K562 (cell line): Measurements from ENCODE around the gene PIM3. TPM values are rescaled to one million over a fixed set of nuclear protein-coding genes. Genes with fewer than 3 reads are reported as not detected.

Experiments
- ASH1L ChIP-seq: fragments of 450-650 bp; IDR thresholded peaks from 2 replicates; pipeline ENCODE4 v1.6.1; 2018; ENCODE audit warnings: borderline replicate concordance, mild to moderate bottlenecking, low read depth; ENCODE audit not compliant: partially characterized antibody
- BCLAF1 ChIP-seq, 2 experiments: fragments of 450-650 bp in 1 of 2; IDR thresholded peaks; 2 replicates each; pipeline ENCODE4 v1.6.1; 2011 to 2017; ENCODE audit warnings: low read depth in 2 of 2, antibody characterized with exemption in 1 of 2, borderline replicate concordance in 1 of 2, low read length in 1 of 2, mild to moderate bottlenecking in 1 of 2, mixed read lengths in 1 of 2; ENCODE audit not compliant: control insufficient read depth in 1 of 2
- BDP1 ChIP-seq: IDR thresholded peaks from 3 replicates; pipeline ENCODE4 v1.6.1; 2011; ENCODE audit not compliant: insufficient read length, insufficient read depth
- E4F1 ChIP-seq: fragments of 250-450 bp; sonication (Bioruptor Pico); IDR thresholded peaks from 2 replicates; pipeline ENCODE4 v1.5.0; 2021; ENCODE audit warnings: mild to moderate bottlenecking, borderline replicate concordance
- HES1 ChIP-seq: fragments of 450-650 bp; IDR thresholded peaks from 2 replicates; pipeline ENCODE4 v1.6.1; 2016; ENCODE audit warnings: low read depth, mild to moderate bottlenecking, moderate library complexity
- MCM3 ChIP-seq: fragments of 450-650 bp; IDR thresholded peaks from 2 replicates; pipeline ENCODE4 v1.6.1; 2016
- NR3C1 ChIP-seq: sonication (generic); formaldehyde crosslinking; IDR thresholded peaks from 2 replicates; pipeline ENCODE4 v1.8.1; 2022; ENCODE audit warnings: missing genetic modification reagents
- NUFIP1 ChIP-seq: fragments of 450-650 bp; IDR thresholded peaks from 2 replicates; pipeline ENCODE4 v1.6.1; 2018; ENCODE audit not compliant: partially characterized antibody
- RAD51 ChIP-seq: fragments of 450-650 bp; IDR thresholded peaks from 2 replicates; pipeline ENCODE4 v1.7.1; 2016; ENCODE audit warnings: low read depth, mild to moderate bottlenecking, borderline replicate concordance
- SRF ChIP-seq, 2 experiments: fragments of 250-450, 450-650 bp in 1 of 2; sonication (Bioruptor Pico) in 1 of 2; sonication (generic) in 1 of 2; formaldehyde crosslinking; IDR thresholded peaks; 2 replicates each; pipeline versions ENCODE4 v1.5.0 to v1.5.1; 2020 to 2022; ENCODE audit warnings: mild to moderate bottlenecking in 1 of 2, missing genetic modification reagents in 1 of 2
- SRSF1 ChIP-seq: fragments of 200-400 bp; formaldehyde crosslinking; IDR thresholded peaks from 2 replicates; pipeline ENCODE4 v1.6.1; 2017; ENCODE audit warnings: mild to moderate bottlenecking, low read depth, low read length, moderate library complexity
- SRSF7 ChIP-seq: fragments of 200-400 bp; formaldehyde crosslinking; optimal IDR thresholded peaks from 2 replicates; pipeline ENCODE3; 2017; ENCODE audit warnings: mild to moderate bottlenecking, low read depth, low read length
- TSHZ1 ChIP-seq: fragments of 250-450 bp; sonication (Bioruptor Pico); IDR thresholded peaks from 2 replicates; pipeline ENCODE4 v1.4.0; 2020; ENCODE audit warnings: mild to moderate bottlenecking, moderate library complexity
- ZNF830 ChIP-seq: fragments of 250-450 bp; sonication (Bioruptor Pico); IDR thresholded peaks from 2 replicates; pipeline ENCODE4 v1.5.0; 2021; ENCODE audit warnings: mild to moderate bottlenecking
- polyA plus RNA-seq, 8 experiments: library from polyadenylated mRNA; depleted of rRNA in 4 of 8; stranded (reverse) in 5 of 8; unstranded in 3 of 8; fragments of >200 nt; fragmentation: Nextera tagmentation in 2 of 8; fragmentation: Illumina TruSeq in 1 of 8; extraction: Ambion mirVana in 2 of 8; extraction: Trizol in 1 of 8; gene quantifications; 2 replicates each; pipeline versions ENCODE4 v1.2.1 to v1.2.3, GENCODE V29; 2011 to 2014; ENCODE audit warnings: inconsistent platforms in 1 of 8, missing spikeins in 1 of 8
- total RNA-seq, 7 experiments: library from RNA; depleted of rRNA in 6 of 7; stranded (reverse); fragments of >200 nt in 6 of 7; fragmentation: Illumina TruSeq in 2 of 7; extraction: Trizol in 2 of 7; gene quantifications; 2 replicates each; pipeline versions ENCODE4 v1.2.1 to v1.2.3, GENCODE V29; 2011 to 2021; ENCODE audit warnings: low replicate concordance in 1 of 7

The PIM3 gene
- total and polyA plus RNA-seq, 9 of the 15 experiments (the other 6 are each of a cell fraction or from before 2014, with no cell fraction given): 0.24 to 40.5 (median 5.3) TPM

- TF ChIP-seq TSHZ1: no peak
- no peak for TF ChIP-seq SRF (CRISPR knock-in tag; IDR thresholded peaks at IDR 0.05)
- 0 out of 2 replicates have a peak, but pooled peaks have one; percentile 12 for TF ChIP-seq NR3C1 (CRISPR knock-in tag)
- TF ChIP-seq ZNF830 (CRISPR knock-in tag): no peak
- peak; percentile 50 for TF ChIP-seq HES1
- no peak for TF ChIP-seq MCM3
- TF ChIP-seq RAD51: no peak
- TF ChIP-seq BDP1: no peak
- TF ChIP-seq NUFIP1: no peak
- no peak for TF ChIP-seq SRSF7
- TF ChIP-seq ASH1L: no peak
- no peak for TF ChIP-seq E4F1 (CRISPR knock-in tag)
- no peak for TF ChIP-seq BCLAF1 (IDR thresholded peaks at IDR 0.05; ENCODE audit: borderline replicate concordance in 1 of 2, control insufficient read depth in 1 of 2, low read depth in 2 of 2, low read length in 1 of 2)
- no peak for TF ChIP-seq SRSF1
Observed at GRCh38 chr22:49960159-49961004, at the start of gene PIM3 (continued).
